ENCODE data around the gene PGGHG. TPM values are rescaled to one million over a fixed set of nuclear protein-coding genes. Genes with fewer than 3 reads are reported as not detected.

The PGGHG gene
- 7.2 TPM for total RNA-seq
- long read RNA-seq, partial matches to known transcripts = 8 of 13 reads
- long read RNA-seq, other reads (novel, unspliced or antisense) = 5 of 13 reads

DNA sequence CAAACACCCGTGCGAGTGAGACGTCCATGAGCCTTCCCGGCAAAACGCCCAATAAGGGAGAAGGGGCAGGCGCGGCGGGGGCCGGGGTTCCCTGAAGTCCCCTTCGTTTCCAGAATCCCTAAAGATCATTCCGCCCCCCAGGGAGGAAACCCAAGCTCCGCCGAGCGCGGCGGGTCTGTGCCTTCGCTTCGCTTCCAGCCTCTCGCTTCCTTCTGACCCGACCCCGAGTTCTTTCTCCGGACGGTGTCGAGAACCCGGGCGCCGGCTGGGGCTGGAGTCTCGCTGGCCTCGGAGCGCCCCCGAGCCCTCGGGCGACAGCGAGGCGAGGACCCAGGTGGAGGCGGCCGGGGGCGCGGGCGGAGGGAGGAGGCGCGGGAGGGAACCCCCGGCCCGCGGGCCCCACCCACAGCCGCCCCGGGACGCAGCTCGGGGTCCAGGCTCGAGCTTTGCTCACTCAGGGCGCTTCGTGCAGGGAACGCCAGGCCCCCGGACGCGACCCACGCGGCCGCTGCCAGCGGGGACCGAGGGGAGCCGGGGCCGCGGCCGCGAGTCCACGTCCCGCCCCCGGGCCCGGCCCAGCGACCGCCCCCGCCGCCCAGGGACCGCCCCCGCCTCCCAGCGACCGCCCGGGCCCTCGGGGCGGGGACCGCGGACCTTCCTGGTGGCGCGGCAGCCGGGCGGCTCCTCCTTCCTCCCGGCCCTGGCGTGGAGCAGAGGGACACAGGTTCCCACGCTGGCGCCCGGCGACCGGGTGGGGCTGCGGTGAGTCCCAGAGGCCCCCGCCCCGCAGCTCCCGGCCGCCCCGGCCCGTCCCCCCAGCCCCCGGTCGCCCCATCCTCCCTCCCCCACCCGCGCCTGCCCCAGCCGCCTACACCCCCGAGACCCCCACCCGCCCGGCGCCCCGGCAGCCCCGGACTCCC is at the start of gene PGGHG:
PGGHG (plus strand) TSS at position 649 of the 920 bp plus-strand sequence. CDS start 691 bp downstream, outside the sequence.
- intact Hi-C loops (cut with micrococcal nuclease) = no loop called here
- ATAC-seq (peak; percentile 90), DNase-seq (peak; percentile 92)

DNA sequence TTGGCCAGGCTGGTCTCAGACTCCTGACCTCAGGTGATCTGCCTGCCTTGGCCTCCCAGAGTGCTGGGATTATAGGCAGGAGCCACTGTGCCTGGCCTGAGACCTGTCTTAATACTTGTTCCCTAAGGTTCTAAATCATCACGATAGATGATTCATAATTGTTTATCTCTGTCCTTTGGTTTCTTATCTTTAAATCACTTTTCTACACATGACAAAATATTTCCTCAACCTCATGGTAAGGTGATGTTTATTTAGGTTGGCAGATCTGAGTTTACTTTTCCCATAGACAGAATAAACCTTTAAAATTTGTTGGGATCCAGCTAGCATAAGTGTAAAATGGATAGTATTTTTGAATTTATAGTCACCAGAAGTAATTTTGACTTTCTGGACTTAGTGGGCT is 48.6 kb upstream of the PGGHG start:
- intact Hi-C loops (cut with micrococcal nuclease) = no loop called here
- no peak for DNase-seq
- ATAC-seq = no peak

DNA sequence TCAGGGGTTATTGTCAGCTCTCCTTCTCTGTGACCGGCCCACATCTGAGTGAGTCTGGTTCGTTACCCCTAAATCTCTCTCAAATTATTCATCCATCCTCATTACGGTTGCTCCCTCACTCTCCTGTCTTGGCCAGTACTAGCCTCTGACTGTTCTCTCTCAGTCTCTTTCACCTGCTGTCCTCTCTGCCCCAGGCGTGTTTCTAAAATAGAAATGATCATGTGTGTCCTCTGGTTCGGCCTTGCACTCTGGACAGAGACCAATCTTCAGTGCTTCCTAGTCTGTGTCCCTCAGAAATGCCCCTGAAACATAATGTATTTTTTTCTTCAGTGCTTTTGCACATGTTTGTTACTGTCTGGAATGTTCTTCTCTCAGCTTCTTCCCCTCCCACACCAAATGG is 47.3 kb upstream of the PGGHG start:
- intact Hi-C loops (cut with micrococcal nuclease) = no loop called here
- ATAC-seq (peak; percentile 76), DNase-seq (no peak)

DNA sequence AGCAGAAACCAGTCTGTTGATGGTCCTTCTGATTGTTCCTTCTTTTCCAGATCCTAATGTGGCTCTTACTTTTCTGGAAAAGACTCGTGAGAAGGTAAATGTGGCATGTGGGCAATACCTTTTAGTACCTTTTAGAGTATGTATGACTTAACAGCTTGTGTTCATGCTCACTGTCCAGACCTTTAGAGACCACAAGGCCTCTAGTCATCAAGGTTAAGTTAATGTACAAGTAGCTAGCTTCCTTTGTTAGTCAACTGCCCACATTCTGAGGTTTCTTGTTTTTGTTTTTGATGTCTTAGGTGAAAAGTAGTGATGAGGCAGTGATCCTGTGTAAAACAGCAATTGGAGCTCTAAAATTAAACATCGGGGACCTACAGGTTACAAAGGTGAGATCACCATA is 44.5 kb upstream of the PGGHG start:
- ATAC-seq (no peak), DNase-seq (no peak)
- intact Hi-C loops (cut with micrococcal nuclease) = no loop called here

DNA sequence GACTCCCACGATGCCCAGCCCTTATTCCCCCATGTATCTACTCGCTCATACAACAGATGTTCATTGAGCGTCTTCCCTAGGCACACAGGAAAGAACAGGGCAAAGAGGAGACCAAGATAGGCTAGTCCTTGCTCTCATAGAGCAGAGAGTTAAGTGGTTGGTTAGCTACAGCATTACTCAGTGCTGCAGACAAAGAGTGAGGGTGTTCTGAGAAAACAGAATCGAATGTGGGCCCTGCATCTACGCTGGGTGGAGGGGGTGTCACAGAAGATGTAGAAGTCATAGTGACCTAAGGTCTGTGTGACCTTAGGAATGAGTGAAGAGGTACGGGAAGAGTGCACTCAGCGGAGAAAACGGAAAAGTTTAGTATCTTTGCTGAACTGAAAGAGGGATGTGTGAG is 39.9 kb upstream of the PGGHG start:
- no peak for ATAC-seq
- intact Hi-C loops (cut with micrococcal nuclease) = no loop called here
- no peak for DNase-seq

DNA sequence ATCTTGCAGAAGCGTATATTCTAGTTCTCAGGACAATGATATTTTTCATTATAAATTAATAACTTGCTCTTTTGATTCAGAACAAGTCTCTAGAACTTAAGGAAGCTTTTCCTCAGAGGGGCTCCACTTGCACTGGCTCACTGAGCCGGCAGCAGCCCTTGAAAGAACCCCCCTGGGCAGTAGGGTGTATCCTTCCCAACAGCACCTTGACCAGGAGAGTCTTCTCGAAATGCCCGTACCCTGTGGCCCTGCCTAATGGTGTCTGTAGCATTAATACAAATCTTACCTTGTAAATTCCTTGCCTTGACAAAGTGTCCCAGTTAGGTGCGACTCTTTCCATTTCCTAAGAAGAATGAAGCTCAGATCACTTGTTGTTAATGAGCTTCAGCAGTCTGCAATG is 38.7 kb upstream of the PGGHG start:
- DNase-seq (no peak), ATAC-seq (no peak)
- intact Hi-C loops (cut with micrococcal nuclease) = no loop called here

DNA sequence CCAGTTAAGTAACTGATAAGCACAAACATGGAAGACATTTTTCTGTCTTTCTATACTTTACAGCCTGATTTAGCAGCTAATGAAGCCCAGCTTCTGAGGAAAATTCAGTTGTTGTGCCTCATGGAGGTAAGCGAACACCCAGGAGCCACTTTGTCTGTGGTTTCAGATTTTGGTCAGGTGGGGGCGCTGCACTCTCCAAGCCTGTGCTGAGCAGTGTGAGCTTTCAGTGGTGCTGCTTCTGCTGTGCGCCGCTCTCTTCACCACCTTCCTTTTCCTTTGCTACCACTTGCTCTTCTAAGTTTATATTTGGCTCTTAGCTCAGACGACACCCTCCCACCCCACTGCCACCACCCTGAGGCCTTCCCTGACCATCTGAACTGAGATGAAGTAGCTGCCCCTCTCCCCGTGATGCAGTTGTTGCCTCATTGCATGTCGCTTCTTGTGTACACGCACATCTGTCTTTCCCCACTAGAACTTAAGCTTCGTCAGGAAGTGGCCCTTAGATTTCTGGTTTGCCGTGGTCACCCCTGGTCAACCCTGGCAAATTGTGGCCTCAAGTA is 38.1 kb upstream of the PGGHG start:
- peak; percentile 72 for ATAC-seq
- DNase-seq = peak; percentile 57
- intact Hi-C loops (cut with micrococcal nuclease) = no loop called here

DNA sequence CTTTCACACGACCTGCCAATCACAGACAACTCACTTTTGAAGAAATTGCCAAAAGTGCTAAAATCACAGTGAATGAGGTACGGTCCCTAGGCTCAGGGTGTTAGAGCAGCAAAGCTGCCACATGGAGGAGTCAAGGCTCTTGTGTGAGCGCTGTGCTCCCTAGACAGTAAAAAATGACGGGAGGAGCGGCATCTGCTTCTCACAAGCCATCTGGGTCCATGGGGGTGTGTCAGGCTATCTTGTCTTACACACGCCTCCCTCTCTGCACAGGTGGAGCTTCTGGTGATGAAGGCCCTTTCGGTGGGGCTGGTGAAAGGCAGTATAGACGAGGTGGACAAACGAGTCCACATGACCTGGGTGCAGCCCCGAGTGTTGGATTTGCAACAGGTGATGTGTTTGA is 37.4 kb upstream of the PGGHG start:
- no peak for DNase-seq
- no peak for ATAC-seq
- intact Hi-C loops (cut with micrococcal nuclease) = no loop called here

DNA sequence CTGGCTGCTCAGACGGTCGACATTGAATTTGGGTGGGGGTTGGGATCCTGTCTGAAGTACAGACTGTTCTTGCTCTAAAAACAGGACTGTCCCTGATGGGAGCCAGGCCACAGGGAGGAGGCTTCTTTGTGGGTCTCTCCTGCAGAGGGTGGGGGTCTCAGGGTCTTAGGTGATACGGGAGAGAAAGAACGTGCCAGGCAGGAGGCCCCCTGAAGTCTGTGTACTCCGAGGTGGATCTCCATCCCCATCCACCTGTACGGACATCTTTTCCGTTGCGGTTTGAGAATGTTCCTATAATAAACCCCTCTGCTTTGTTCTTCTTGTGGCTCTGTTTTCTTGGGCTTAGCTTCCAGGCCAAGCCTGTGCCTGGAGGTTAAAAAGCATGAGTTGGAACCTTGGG is 36.3 kb upstream of the PGGHG start:
- intact Hi-C loops (cut with micrococcal nuclease) = no loop called here
- DNase-seq (no peak), ATAC-seq (no peak)

DNA sequence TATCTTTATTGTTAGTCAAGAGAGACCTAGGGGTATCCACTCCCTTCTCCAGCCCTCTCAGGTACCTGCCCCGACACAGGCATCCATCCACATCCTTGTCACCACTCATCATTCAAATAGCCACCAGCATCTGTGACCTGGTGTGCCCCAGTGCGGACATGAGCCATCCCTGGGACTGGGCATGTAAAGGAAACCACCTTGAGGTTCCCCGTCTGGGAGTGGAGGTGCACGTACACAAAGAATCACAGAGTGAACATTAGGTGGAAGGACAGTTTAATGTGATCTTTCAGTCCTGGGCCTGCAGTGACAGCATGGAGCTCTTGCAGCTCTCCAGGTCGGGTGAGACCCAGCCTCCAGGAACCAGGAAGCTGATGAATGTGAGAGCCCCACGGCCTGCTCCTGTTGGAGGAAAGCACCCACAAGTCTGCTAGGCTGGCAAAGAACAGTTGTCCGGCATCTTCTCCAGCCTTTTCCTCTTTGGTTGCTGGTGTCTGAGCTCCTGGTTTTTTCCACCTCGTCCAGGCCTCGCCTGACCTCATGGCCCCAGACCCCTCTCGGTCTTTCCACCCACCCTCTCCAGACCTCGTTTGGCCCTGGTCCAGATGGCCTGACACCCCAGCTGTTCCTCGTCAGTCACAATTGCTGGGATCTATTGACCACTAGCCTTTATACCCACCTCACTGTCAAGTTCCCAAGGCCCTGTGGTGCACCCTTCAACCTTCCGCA is 35.6 kb upstream of the PGGHG start:
- DNase-seq (no peak), ATAC-seq (no peak)
- intact Hi-C loops (cut with micrococcal nuclease) = no loop called here

DNA sequence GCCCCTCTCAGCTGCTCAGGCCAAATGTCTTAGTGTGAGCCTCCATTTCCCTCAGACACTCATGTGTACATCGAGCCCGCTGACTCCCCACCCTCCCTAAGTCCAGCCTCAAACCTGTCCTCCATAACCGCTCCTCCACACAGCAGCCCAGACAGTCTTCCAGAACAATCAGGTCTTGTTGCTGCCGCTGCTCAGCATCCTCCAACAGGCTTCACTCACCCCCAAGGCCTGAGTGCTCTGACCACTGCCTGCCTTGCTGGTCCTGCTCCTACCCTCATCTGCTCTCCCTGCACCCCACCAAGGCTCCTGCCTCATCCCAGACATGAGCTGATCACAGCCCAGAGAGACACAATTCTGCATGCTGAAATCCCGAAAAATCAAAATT is 35.0 kb upstream of the PGGHG start:
- ATAC-seq = no peak
- intact Hi-C loops (cut with micrococcal nuclease) = no loop called here
- no peak for DNase-seq

DNA sequence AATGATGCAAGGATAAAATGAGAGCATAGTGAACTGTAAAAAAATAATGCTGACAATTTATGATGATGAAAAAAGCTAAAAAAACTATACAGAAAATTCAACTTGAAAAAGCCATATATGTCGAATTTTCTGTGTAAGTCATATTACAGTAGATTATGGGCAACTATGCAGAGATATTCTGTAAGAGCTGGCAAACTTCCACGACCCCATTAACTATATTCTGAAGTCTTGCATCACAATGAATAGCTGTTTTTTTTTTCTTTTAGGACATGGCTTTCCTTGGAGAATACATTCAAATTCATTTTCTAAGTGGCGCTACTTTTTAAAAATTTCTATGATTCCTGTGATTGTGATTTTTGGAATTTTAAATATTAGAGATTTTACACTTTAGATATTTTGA is 33.8 kb upstream of the PGGHG start:
- ATAC-seq (no peak), DNase-seq (no peak)
- intact Hi-C loops (cut with micrococcal nuclease) = no loop called here

DNA sequence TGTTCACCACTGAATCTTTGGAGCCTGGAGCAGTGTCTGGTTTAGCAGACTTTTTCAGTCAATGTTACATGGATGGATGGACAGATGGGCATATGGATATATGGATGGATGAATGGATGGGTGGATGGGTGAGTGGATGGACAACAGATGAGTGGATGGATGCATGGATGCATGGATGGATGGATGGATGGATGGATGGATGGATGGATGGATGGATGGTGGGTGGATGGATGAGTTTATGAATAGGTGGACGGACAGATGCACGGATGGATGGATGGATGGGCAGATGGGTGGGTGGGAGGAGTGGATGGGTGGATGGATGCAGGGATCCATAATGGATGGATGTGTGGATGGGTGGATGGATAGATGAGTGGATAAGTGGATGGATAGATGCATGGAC is 33.1 kb upstream of the PGGHG start:
- intact Hi-C loops (cut with micrococcal nuclease) = no loop called here
- DNase-seq = no peak
- no peak for ATAC-seq

DNA sequence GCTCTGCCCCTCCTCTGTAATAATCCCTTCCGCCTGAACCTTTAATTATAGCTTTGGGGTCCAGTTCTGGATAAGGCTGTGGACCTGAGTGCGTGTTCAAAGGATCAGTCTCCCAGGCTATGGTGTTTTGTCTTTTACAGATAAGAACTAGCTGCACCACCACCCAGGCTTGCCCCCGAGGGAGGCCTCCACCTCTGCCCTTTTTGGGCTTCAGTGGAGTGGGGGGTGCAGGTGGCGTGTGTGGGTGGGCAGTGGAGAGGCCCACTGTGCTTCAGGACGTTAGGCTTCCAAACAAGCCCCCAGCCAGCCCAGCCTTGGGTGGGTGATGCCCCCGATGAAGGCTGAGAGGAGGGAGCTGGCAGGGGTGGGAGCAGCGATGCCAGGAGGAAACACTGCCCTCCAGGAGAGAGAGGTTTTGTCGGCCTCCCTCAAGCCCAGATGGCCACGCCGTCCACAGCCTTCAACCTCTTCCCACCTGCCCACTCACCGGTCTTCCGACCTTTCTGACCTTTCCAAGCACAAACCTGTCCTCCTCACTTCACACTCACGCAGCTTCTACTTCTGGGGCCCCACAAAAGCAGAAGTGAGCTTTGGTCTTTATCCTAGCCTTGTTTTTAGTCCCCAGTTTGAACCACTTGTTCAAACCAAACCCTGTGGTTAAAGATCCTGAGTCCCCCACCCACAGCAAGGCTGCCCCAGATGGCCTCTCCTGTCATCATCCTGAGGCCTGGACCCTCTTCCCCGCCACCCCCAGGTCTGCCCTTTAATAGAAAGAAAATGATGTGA is 31.8 kb upstream of the PGGHG start:
- intact Hi-C loops (cut with micrococcal nuclease) = no loop called here
- DNase-seq = no peak
- no peak for ATAC-seq

DNA sequence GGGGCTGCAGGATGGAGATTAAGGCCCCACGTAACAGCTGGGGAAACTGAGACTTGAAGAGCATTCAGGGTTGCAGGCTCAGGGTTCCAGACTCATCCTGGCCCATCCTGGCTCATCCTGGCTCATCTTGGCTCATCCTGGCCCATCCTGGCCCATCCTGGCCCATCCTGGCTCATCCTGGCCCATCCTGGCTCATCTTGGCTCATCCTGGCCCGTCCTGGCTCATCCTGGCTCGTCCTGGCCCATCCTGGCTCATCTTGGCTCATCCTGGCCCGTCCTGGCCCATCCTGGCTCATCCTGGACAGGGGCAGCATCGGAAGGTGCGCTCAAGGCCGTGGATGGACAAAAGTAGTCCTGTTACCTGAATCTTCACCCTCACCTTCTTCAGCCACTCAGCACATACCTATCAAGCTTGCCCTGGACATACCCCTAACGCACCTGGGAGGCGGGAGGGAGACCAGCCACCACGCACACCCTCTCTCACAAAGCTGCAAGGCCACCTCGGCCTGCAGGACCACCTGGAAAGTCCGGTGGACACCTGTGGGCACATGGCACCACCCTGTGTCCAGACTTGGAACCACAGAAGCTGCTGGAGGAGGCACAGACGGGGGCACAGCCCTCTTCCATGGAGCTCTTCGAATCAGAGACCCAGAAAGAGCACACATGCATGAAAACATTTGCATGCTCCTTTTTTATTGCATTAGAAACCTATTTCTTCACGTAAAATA is 31.0 kb upstream of the PGGHG start:
- no peak for ATAC-seq
- intact Hi-C loops (cut with micrococcal nuclease) = no loop called here
- no peak for DNase-seq

DNA sequence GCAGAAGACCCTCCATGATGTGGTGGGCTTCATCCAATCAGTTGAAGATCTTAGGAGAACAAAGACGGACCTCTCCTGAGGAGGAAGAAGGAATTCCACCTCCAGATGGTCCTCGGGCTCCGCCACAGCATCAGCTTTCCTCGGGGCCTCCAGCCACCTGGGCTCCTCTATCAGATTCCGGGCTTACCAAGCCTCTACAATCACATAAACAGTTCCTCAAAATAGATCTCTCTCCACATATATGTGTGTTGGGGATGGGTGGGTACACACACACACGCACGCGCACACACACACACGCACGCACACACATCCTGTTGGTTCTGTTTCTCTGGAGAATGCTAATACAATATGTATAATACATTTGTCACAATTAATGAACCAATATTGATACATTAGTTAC is 29.5 kb upstream of the PGGHG start:
- no peak for DNase-seq
- ATAC-seq = no peak
- intact Hi-C loops (cut with micrococcal nuclease) = no loop called here

DNA sequence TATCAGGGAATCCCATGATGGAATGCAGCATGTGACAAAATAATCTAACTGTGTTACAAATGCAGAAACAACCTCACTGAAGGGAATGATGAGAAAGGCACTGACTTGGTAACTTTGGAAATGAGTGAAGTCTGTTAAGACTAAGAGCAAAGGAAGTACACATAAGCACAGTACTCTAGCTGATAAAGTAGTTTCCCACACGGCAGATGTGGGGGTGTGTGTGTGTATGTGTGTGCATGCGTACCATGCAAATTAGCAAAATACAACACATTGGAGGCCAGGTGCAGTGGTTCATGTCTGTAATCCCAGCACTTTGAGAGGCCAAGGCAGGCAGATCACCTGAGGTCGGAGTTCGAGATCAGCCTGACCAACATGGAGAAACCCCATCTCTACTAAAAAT is 27.3 kb upstream of the PGGHG start:
- intact Hi-C loops (cut with micrococcal nuclease) = no loop called here
- ATAC-seq = no peak
- DNase-seq = no peak

DNA sequence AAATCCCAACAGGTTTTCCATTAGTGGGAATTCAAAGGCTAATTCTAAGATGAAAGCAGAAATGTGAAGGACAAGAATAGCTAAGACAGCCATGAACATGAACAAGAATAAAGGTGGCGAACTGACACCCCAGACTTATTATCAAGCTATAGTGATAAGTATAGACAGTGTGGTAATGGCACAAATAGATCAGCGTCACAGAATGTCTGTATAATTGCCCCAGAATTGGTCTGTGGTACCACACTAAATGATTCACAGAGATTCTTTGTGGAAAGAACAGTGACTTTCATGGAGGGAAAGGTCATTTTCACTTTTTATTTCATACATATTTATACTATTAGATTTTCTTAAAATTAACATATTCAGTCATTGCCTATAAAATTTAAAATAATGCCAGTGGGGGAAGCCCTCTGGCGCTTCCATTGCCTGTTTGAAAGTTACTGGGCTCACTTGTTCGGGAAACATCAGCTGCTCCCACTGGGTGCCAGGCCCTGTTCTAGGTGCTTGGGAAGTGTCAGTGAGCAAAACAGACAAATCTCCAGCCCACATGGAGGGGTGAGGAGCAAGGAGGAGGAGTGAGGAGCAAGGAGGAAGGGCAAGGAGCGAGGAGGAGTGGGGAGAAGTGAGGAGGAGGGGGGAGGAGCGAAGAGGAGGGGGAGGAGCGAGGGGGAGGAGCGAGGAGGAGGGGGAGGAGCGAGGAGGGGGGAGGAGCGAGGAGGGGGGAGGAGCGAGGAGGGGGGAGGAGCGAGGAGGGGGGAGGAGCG is 22.1 kb upstream of the PGGHG start:
- peak; percentile 30 for ATAC-seq
- intact Hi-C loops (cut with micrococcal nuclease) = no loop called here
- no peak for DNase-seq
